DMS153 treated with DMSO at 0.1 percent for 48 hours (cell line): ENCODE measurements around the gene KIF1B.
"Not testable (repeated sequence)": the region's sequence is repeated elsewhere in the genome, so short reads cannot be mapped to it uniquely, and the experiment has no call there.

Source experiments
- DNase-seq: peaks from one replicate; lab custom pipeline; 2025; ENCODE audit not compliant: unreplicated experiment; lab: John Stamatoyannopoulos, UW

The KIF1B gene

DNA sequence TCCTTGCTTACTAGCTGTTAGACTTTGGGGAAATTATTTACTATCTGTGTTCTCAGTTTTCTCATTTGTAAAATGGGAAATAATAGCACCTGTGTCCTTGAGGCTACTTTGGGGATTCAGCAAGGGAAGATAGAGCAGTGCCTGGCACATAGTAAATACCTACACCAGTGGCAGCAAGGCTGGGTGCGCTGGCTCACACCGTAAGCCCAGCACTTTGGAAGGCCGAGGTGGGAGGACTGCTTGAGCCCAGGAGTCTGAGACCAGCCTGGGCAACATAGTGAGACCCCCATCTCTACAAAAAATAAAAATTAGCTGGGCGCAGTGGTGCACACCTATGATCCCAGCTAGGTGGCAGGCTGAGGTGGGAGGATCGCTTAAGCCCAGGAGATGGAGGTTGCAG is 211.3 kb downstream of the KIF1B start:
- no peak for DNase-seq

DNA sequence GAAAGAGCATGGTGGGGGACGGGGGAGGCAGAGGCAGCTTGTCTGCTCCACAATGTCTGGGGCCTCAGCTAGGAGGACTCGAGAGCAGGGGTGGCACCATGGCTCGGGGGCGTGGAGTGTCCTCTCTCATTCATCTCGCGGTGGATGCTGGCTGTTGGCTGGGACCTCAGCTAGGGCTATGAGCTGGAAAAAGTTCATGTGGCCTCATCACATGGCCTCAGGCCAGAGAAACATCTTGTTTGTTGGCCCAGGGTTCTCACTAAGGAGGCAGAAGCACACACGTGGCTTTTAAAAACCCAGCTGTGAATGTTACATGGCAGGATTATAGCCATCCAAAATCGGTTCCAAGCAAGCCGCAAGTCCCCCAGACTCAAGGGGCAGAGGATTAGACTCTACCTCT is 213.7 kb downstream of the KIF1B start:
- DNase-seq: no peak

DNA sequence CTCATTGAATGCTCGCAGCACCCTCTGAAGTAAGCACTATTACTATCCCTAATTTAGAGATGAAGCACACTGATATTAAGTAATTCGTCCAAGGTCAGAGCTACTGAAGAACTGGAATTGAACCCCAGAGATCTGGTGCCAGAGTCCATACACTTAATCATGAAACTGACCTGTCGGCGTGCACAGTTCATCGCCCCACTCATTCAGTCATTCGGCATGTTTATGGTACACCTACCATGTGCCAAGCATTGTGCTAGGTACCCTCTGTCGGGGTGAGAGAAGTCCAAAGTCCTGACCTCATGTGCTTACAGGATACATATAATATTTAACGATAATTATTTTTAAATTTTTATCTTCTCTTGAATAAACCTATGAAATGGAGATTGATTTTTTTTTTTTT is 214.3 kb downstream of the KIF1B start:
- DNase-seq: no peak

DNA sequence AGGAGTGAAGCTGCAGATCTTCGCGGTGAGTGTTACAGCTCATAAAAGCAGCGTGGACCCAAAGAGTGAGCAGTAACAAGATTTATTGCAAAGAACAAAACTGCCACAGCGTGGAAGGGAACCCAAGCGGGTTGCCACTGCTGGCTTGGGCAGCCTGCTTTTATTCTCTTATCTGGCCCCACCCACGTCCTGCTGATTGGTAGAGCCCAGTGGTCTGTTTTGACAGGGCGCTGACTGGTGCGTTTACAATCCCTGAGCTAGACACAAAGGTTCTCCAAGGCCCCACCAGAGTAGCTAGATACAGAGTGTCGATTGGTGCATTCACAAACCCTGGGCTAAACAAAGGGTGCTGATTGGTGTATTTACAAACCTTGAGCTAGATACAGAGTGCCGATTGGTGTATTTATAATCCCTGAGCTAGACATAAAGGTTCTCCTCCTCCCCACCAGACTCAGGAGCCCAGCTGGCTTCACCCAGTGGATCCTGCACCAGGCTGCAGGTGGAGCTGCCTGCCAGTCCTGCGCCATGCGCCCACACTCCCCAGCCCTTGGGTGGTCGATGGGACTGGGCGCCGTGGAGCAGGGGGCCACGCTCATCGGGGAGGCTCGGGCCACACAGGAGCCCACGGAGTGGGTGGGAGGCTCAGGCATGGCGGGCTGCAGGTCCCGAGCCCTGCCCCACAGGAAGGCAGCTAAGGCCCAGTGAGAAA is 215.6 kb downstream of the KIF1B start:
- not testable (repeated sequence) for DNase-seq

DNA sequence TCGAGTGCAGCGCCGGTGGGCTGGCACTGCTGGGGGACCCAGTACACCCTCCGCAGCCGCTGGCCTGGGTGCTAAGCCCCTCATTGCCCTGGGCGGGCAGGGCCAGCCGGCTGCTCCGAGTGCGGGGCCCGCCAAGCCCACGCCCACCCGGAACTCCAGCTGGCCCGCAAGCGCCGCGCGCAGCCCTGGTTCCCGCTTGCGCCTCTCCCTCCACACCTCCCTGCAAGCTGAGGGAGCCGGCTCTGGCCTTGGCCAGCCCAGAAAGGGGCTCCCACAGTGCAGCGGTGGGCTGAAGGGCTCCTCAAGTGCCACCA is 216.1 kb downstream of the KIF1B start:
- DNase-seq: not testable (repeated sequence)

GRCh38 chr1:10428984-10429383 is 218.6 kb downstream of the KIF1B start:
- no peak for DNase-seq

DNA sequence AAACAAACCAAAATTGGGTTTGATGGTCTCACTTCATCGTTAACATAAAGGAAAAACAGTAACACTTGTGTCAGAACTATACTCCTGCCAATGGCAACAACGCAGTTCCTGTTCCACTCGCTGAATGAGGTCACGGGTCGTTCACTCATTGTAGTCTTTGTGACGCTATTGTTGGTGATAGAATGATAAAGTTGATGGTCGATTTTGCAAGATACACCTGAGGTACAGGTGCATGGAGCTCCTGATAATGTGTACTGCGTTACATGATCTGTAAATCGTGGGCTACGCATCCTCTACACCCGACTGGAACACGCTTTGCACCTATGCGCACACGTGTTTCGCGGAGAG is 219.5 kb downstream of the KIF1B start:
- DNase-seq: no peak

DNA sequence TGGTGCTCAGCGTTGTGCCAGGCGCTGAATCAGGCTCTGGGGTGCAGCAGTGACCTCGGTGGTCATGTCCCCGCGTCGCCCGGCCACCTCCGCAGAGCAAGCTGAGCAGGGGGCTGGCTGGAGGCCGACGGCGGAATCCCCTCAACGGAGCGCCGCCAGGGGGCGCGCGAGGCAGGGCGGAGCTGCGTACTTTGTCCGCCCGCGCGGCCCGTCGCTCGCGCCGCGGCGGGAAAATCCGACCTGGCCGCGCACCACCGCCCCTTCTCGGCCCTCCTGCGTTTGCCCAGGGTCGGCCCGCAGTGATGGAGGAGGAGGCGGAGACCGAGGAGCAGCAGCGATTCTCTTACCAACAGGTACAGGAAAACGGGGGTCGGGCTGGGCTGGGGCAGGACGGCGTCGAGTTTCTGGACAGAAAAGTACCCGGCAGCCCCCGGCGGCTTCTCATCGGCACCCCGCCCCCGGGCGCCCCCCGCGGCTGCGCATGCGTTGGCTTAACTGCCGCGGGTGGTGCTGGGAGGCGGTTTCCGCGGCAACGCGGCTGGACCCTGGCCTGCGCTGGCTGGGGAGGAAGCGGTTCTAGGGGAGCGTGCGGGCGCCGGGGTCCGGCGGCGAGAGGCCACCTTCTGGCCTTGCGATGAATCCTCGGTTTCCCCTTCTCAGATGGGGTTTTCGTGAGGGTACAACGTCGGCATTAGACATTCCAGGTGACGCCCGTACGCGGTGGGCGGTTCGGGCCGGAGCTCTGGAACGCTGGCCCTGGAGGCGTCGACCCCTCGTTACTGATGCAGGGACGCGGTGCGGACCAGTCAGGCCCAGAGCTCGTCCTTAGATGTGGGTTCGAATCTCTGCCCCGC is 220.1 kb downstream of the KIF1B start, which contains the start of gene CENPS:
TSS of gene CENPS (plus strand) at position 218 of the 854 bp plus-strand sequence. CDS start at position 303, 85 bp downstream.
- DNase-seq: peak; percentile 91
